Glutamatergic neuron (in vitro differentiated cells): ENCODE measurements around the gene MRPS27. TPM values are rescaled to one million over a fixed set of nuclear protein-coding genes. Genes with fewer than 3 reads are reported as not detected.
A peak's percentile ranks its signal among the peaks of the same experiment; 100 is the strongest.

Source experiments
- DNase-seq: peaks from one replicate; pipeline ENCODE4 v3.0.0; 2022
- H3K27ac Mint-ChIP-seq: one replicate; pipeline ENCODE4 v1.8.0; 2020; ENCODE audit warnings: mild to moderate bottlenecking, mixed read lengths, inconsistent platforms; ENCODE audit not compliant: unreplicated experiment
- H3K27me3 Mint-ChIP-seq: one replicate; pipeline ENCODE4 v1.8.0; 2020; ENCODE audit warnings: mild to moderate bottlenecking, moderate library complexity, mixed read lengths, inconsistent platforms; ENCODE audit not compliant: unreplicated experiment
- H3K36me3 Mint-ChIP-seq: one replicate; pipeline ENCODE4 v1.8.0; 2020; ENCODE audit warnings: mild to moderate bottlenecking, mixed read lengths, inconsistent platforms; ENCODE audit not compliant: unreplicated experiment
- H3K4me1 Mint-ChIP-seq: one replicate; pipeline ENCODE4 v1.8.0; 2020; ENCODE audit warnings: mild to moderate bottlenecking, low read depth, mixed read lengths, inconsistent platforms; ENCODE audit not compliant: unreplicated experiment
- H3K4me3 Mint-ChIP-seq: one replicate; pipeline ENCODE4 v1.8.0; 2020; ENCODE audit warnings: mild to moderate bottlenecking, mixed read lengths, inconsistent platforms; ENCODE audit not compliant: unreplicated experiment
- H3K9me3 Mint-ChIP-seq: one replicate; pipeline ENCODE4 v1.8.0; 2020; ENCODE audit warnings: mild to moderate bottlenecking, moderate library complexity, mixed read lengths, inconsistent platforms; ENCODE audit not compliant: unreplicated experiment
- total RNA-seq: library from RNA; stranded (reverse); fragmentation: NEBNext Ultra II Directional; extraction: Animal tissue kit (Norgen Biotek cat#: 25700); gene quantifications from one replicate; pipeline ENCODE4 v1.2.1, GENCODE V29; 2021; ENCODE audit not compliant: unreplicated experiment
- TF ChIP-seq, protein P1 (sequence below): fragments of 200-600 bp; sonication (generic); IDR thresholded peaks from one replicate; pipeline ENCODE4 v1.5.0; 2021; ENCODE audit not compliant: partially characterized antibody, unreplicated experiment

MRPS27 gene
- total RNA-seq, 1 donor from 2014 or later = 30.1 TPM

DNA sequence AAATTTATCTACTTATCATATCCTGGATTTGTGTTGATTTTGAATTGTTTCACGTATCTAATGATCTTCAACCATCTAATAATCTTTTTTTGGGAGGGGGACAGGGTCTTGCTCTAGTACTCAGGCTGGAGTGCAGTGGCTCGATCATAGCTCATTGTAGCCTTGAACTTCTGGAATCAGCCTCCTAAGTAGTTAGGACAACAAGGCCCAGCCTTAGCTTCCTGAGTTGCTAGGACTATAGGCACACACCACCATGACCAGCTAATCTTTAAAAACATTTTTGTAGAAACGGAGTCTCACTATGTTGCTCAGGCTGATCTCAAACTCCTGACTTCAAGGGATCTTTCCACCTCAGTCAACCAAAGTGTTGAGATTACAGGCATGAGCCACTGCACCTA, 34.6 kb downstream of the MRPS27 start:
- DNase-seq = no peak
- no peak overlapping the region for H3K27ac Mint-ChIP-seq
- TF ChIP-seq, protein P1, sequence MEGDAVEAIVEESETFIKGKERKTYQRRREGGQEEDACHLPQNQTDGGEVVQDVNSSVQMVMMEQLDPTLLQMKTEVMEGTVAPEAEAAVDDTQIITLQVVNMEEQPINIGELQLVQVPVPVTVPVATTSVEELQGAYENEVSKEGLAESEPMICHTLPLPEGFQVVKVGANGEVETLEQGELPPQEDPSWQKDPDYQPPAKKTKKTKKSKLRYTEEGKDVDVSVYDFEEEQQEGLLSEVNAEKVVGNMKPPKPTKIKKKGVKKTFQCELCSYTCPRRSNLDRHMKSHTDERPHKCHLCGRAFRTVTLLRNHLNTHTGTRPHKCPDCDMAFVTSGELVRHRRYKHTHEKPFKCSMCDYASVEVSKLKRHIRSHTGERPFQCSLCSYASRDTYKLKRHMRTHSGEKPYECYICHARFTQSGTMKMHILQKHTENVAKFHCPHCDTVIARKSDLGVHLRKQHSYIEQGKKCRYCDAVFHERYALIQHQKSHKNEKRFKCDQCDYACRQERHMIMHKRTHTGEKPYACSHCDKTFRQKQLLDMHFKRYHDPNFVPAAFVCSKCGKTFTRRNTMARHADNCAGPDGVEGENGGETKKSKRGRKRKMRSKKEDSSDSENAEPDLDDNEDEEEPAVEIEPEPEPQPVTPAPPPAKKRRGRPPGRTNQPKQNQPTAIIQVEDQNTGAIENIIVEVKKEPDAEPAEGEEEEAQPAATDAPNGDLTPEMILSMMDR = no peak
- no peaks in the 10 kb centered on the region for H3K9me3 Mint-ChIP-seq
- H3K36me3 Mint-ChIP-seq = no peaks in the 10 kb centered on the region
- no peak overlapping the region for H3K4me3 Mint-ChIP-seq
- H3K27me3 Mint-ChIP-seq = no peaks in the 10 kb centered on the region
- peaks cover 26% of the 10 kb centered on the region for H3K4me1 Mint-ChIP-seq

DNA sequence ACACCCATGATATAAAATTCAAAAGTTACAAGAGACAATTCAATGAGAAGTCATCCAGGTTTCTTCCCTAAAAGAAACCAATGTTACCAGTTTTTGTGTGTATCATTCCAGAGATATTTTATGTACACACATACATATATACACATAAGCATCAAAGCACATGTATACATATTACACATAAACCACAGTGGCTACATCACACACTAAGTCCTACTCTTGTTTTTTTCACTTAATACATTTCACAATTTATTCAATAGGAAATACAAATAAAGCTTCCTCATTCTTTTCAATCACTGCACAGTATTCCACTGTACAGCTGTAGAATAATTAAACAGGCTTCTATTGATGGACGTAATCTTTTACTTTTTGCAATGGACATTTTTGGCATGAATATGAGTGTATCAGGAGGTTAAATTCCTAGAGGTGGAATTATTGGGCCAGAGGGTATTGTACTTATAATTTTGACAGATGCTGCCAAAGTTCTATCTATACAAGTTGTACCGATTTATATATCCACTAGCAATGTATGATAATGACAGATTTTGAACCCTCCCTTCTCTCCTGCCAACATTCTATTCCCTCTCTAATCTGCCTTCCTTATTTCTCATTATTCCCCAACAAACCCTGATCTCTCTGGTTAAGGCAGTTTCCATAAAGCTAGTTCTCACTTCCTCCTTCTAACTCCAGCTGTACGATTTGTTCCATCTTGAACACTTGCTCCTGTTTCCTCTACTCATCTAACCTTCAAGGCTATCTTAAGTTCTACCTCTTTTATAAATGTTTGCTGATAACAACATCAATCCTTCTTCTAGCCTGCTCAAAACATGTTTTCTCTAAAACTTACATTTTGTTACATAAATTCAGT, 35.2 kb downstream of the MRPS27 start:
- H3K4me1 Mint-ChIP-seq = peaks cover 21% of the 10 kb centered on the region
- no peaks in the 10 kb centered on the region for H3K27me3 Mint-ChIP-seq
- no peak for DNase-seq
- H3K4me3 Mint-ChIP-seq = no peak overlapping the region
- TF ChIP-seq, protein P1 = no peak
- H3K9me3 Mint-ChIP-seq = no peaks in the 10 kb centered on the region
- H3K27ac Mint-ChIP-seq = no peak overlapping the region
- no peaks in the 10 kb centered on the region for H3K36me3 Mint-ChIP-seq

DNA sequence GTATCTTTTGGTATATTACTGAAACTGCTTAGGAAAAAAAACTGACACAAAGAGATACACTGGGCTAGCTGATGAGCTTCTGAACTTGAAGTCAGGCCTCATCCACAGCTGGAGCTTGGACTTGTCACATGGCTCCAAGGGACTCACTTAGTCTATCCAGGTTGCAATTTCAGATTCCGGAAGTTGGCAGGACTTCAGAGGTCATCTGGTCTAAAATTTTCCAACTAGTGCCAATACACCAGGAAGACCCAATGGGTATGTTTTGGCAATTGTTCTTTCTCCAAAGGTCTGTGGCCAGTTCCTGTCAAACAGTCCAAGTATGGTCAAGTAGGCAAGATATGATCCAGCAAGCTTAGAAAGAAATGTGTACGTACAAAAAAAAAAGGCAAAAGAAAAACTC, 36.7 kb downstream of the MRPS27 start:
- Mint-ChIP-seq H3K9me3 (peaks cover 1% of the 10 kb centered on the region), H3K4me1 (peaks cover 11% of the 10 kb centered on the region), H3K36me3 (no peaks in the 10 kb centered on the region), H3K4me3 (no peak overlapping the region), H3K27ac (no peak overlapping the region), H3K27me3 (no peaks in the 10 kb centered on the region)
- DNase-seq = no peak
- TF ChIP-seq, protein P1 = no peak

DNA sequence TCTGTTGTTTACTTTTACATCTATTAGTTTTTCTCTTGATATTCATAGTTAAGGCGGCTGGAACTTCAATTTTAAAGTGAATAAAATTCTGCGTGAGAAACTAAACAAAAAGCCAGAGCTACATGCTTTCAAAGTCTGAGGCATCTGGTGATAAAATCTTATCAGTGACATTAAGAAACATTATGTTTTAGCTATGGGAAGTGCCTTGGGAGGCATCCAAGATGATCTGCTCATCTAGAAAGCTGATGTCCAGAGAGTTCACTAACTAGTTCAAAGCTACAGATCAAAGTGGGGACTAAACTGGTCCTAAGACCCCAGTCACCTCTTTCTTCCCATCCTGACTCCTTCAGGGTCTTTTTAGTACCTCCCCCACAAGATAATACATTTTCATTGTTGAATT, 37.2 kb downstream of the MRPS27 start:
- Mint-ChIP-seq H3K4me1 (peaks cover 10% of the 10 kb centered on the region), H3K27ac (no peak overlapping the region), H3K36me3 (no peaks in the 10 kb centered on the region), H3K4me3 (no peak overlapping the region), H3K27me3 (no peaks in the 10 kb centered on the region), H3K9me3 (peaks cover 1% of the 10 kb centered on the region)
- TF ChIP-seq, protein P1 = no peak
- DNase-seq = no peak

DNA sequence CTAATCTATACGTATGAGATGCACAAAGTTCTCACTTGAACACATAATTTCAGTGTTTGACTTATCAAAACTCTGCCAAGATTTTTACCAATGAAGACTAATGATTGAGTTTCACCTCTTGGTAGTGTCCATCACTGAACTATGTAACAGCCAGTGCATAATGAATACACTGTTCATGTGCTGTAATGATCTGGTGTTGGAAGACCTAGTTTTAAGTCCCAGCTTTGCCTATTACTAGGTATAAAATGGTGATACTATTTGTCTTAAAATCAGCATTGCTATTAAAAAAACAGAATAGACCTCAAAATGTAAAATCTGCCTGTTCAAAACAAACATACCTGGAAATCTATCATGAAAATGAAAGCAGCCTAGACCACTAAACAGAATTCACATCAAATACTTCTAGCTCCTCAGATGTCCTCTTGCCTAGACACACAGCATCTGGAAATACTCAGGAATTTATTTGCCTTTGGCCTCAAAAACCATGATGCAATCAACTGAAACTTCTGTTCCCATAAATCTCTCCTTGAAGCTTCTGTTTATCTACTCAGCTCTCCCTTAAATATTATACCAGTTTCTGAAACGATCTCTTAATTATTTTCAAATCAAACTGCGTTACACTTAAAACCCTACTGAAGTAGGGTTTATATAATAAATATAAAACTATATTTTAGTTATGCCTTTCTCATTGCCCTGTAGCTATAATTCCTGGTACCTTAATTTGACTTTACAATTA, 38.1 kb downstream of the MRPS27 start:
- TF ChIP-seq, protein P1 = no peak
- H3K27ac Mint-ChIP-seq = peak overlapping the region; percentile 76
- H3K4me3 Mint-ChIP-seq = no peak overlapping the region
- DNase-seq = no peak
- H3K36me3 Mint-ChIP-seq = no peaks in the 10 kb centered on the region
- H3K27me3 Mint-ChIP-seq = peaks cover 2% of the 10 kb centered on the region
- H3K9me3 Mint-ChIP-seq = peaks cover 3% of the 10 kb centered on the region
- H3K4me1 Mint-ChIP-seq = peaks cover 10% of the 10 kb centered on the region
